IgD-negative memory B cell (primary cell): Measurements from ENCODE around the gene WWTR1. TPM values are rescaled to one million over a fixed set of nuclear protein-coding genes. Genes with fewer than 3 reads are reported as not detected.
A peak's percentile ranks its signal among the peaks of the same experiment; 100 is the strongest.

Source experiments
- H3K27ac Mint-ChIP-seq, 3 donors: one replicate each; pipeline ENCODE4 v1.8.0; 2020 to 2022; ENCODE audit warnings: mild to moderate bottlenecking in 3 of 3, mixed read lengths in 3 of 3, moderate library complexity in 1 of 3
- H3K27me3 Mint-ChIP-seq: one replicate; pipeline ENCODE4 v1.8.0; 2021; ENCODE audit warnings: mixed read lengths
- H3K36me3 Mint-ChIP-seq: one replicate; pipeline ENCODE4 v1.8.0; 2020; ENCODE audit warnings: mild to moderate bottlenecking, mixed read lengths
- H3K4me1 Mint-ChIP-seq, 3 donors: one replicate each; pipeline ENCODE4 v1.8.0; 2020 to 2022; ENCODE audit warnings: mixed read lengths in 3 of 3, mild to moderate bottlenecking in 1 of 3
- H3K4me3 Mint-ChIP-seq, 4 donors: one replicate each; pipeline ENCODE4 v1.8.0; 2020 to 2022; ENCODE audit warnings: mild to moderate bottlenecking in 4 of 4, mixed read lengths in 4 of 4, moderate library complexity in 3 of 4
- H3K9me3 Mint-ChIP-seq, 3 donors: one replicate each; pipeline ENCODE4 v1.8.0; 2020 to 2021; ENCODE audit warnings: mixed read lengths in 3 of 3, mild to moderate bottlenecking in 1 of 3
- polyA plus RNA-seq: library from polyadenylated mRNA; unstranded; fragments of 300-500 nt; fragmentation: Illumina TruSeq; gene quantifications from one replicate; pipeline ENCODE4 v1.2.3, GENCODE V29; 2021

WWTR1 gene
- polyA plus RNA-seq = 1.2 TPM

GRCh38 chr3:149657926-149658743 lies at the start of gene WWTR1:
TSS of gene WWTR1 (minus strand) at chr3:149658025. CDS start at chr3:149657306, 719 bp downstream.
- H3K4me3 Mint-ChIP-seq = peak within 1 kb of the TSS; percentile 71 to 97 (median 94)
- peaks cover 1% of the 10 kb centered on the region for H3K36me3 Mint-ChIP-seq
- peaks cover 10 to 15% (median 11%) of the 10 kb centered on the region in 3 donors for H3K4me1 Mint-ChIP-seq
- peaks cover 32% of the 10 kb centered on the region for H3K27me3 Mint-ChIP-seq
- peaks cover 0 to 3% (median 0%) of the 10 kb centered on the region in 3 donors for H3K9me3 Mint-ChIP-seq
- peak within 1 kb of the TSS in 2 of 3 donors; percentile 39 to 85 for H3K27ac Mint-ChIP-seq

- H3K4me1 Mint-ChIP-seq = peaks cover 2 to 3% (median 3%) of the 10 kb centered on the region in 3 donors
- no peaks in the 10 kb centered on the region for H3K27me3 Mint-ChIP-seq
- no peak overlapping the region for H3K4me3 Mint-ChIP-seq
- no peak overlapping the region for H3K27ac Mint-ChIP-seq
- H3K9me3 Mint-ChIP-seq = no peaks in the 10 kb centered on the region
- H3K36me3 Mint-ChIP-seq = no peaks in the 10 kb centered on the region
Observed at GRCh38 chr3:149706905-149707304, 49.1 kb upstream of the WWTR1 start.

- Mint-ChIP-seq H3K36me3 (no peaks in the 10 kb centered on the region), H3K9me3 (no peaks in the 10 kb centered on the region), H3K4me3 (no peak overlapping the region), H3K27me3 (no peaks in the 10 kb centered on the region), H3K27ac (no peak overlapping the region), H3K4me1 (peaks cover 9 to 11% (median 10%) of the 10 kb centered on the region in 3 donors)
Observed at GRCh38 chr3:149705416-149705815, 47.6 kb upstream of the WWTR1 start.

- H3K4me3 Mint-ChIP-seq = no peak overlapping the region
- peaks cover under 1% of the 10 kb centered on the region for H3K36me3 Mint-ChIP-seq
- no peaks in the 10 kb centered on the region for H3K27me3 Mint-ChIP-seq
- H3K27ac Mint-ChIP-seq = no peak overlapping the region
- peaks cover 9 to 11% (median 10%) of the 10 kb centered on the region in 3 donors for H3K4me1 Mint-ChIP-seq
- peaks cover 0 to 11% (median 6%) of the 10 kb centered on the region in 3 donors for H3K9me3 Mint-ChIP-seq
Observed at GRCh38 chr3:149703466-149703865, 45.6 kb upstream of the WWTR1 start.

GRCh38 chr3:149702691-149703441 lies 45.0 kb upstream of the WWTR1 start:
- no peak overlapping the region for H3K27ac Mint-ChIP-seq
- H3K9me3 Mint-ChIP-seq = peaks cover 0 to 16% (median 12%) of the 10 kb centered on the region in 3 donors
- no peaks in the 10 kb centered on the region for H3K27me3 Mint-ChIP-seq

GRCh38 chr3:149701977-149702350 lies 44.1 kb upstream of the WWTR1 start:
- H3K27ac Mint-ChIP-seq = peak overlapping the region in 1 of 3 donors; percentile 78
- H3K36me3 Mint-ChIP-seq = peaks cover 2% of the 10 kb centered on the region
- no peaks in the 10 kb centered on the region for H3K27me3 Mint-ChIP-seq
- H3K4me3 Mint-ChIP-seq = peak overlapping the region; percentile 3 to 76 (median 72)
- peaks cover 6 to 24% (median 19%) of the 10 kb centered on the region in 3 donors for H3K9me3 Mint-ChIP-seq
- peaks cover 9 to 11% (median 10%) of the 10 kb centered on the region in 3 donors for H3K4me1 Mint-ChIP-seq

More at GRCh38 chr3:149702691-149703441, 45.0 kb upstream of the WWTR1 start:
- peaks cover 9 to 11% (median 10%) of the 10 kb centered on the region in 3 donors for H3K4me1 Mint-ChIP-seq
- H3K36me3 Mint-ChIP-seq = peaks cover 2% of the 10 kb centered on the region
- H3K4me3 Mint-ChIP-seq = no peak overlapping the region

- no peaks in the 10 kb centered on the region for H3K27me3 Mint-ChIP-seq
- peaks cover 8 to 11% (median 9%) of the 10 kb centered on the region in 3 donors for H3K4me1 Mint-ChIP-seq
- peak overlapping the region; percentile 71 to 86 (median 74) for H3K4me3 Mint-ChIP-seq
- H3K9me3 Mint-ChIP-seq = peaks cover 6 to 24% (median 19%) of the 10 kb centered on the region in 3 donors
- peaks cover 2% of the 10 kb centered on the region for H3K36me3 Mint-ChIP-seq
- H3K27ac Mint-ChIP-seq = peak overlapping the region in 1 of 3 donors; percentile 78
Observed at GRCh38 chr3:149701206-149701976, 43.6 kb upstream of the WWTR1 start.

- Mint-ChIP-seq H3K36me3 (peaks cover 2% of the 10 kb centered on the region), H3K4me1 (no peaks in the 10 kb centered on the region), H3K9me3 (peaks cover 2 to 5% (median 3%) of the 10 kb centered on the region in 3 donors), H3K4me3 (no peak overlapping the region), H3K27me3 (peaks cover 3% of the 10 kb centered on the region), H3K27ac (no peak overlapping the region)
Observed at GRCh38 chr3:149688122-149688757, 30.4 kb upstream of the WWTR1 start.

- peaks cover 2 to 3% (median 3%) of the 10 kb centered on the region in 3 donors for H3K9me3 Mint-ChIP-seq
- no peak overlapping the region for H3K4me3 Mint-ChIP-seq
- peaks cover 3% of the 10 kb centered on the region for H3K27me3 Mint-ChIP-seq
- peaks cover 2% of the 10 kb centered on the region for H3K36me3 Mint-ChIP-seq
- H3K27ac Mint-ChIP-seq = no peak overlapping the region
- H3K4me1 Mint-ChIP-seq = no peaks in the 10 kb centered on the region
Observed at GRCh38 chr3:149686996-149687395, 29.2 kb upstream of the WWTR1 start.

GRCh38 chr3:149678351-149678950 lies 20.6 kb upstream of the WWTR1 start:
- Mint-ChIP-seq H3K27ac (no peak overlapping the region), H3K27me3 (peaks cover 7% of the 10 kb centered on the region), H3K4me1 (no peaks in the 10 kb centered on the region), H3K4me3 (no peak overlapping the region), H3K9me3 (no peaks in the 10 kb centered on the region), H3K36me3 (no peaks in the 10 kb centered on the region)

- no peak overlapping the region for H3K4me3 Mint-ChIP-seq
- H3K4me1 Mint-ChIP-seq = peaks cover 4 to 9% (median 6%) of the 10 kb centered on the region in 3 donors
- no peaks in the 10 kb centered on the region for H3K36me3 Mint-ChIP-seq
- peaks cover 2% of the 10 kb centered on the region for H3K27me3 Mint-ChIP-seq
- no peak overlapping the region for H3K27ac Mint-ChIP-seq
- H3K9me3 Mint-ChIP-seq = no peaks in the 10 kb centered on the region
Observed at GRCh38 chr3:149673393-149673792, 15.6 kb upstream of the WWTR1 start.

GRCh38 chr3:149670742-149671492 lies 13.1 kb upstream of the WWTR1 start:
- Mint-ChIP-seq H3K27me3 (peaks cover 2% of the 10 kb centered on the region), H3K36me3 (no peaks in the 10 kb centered on the region), H3K27ac (peak overlapping the region in 1 of 3 donors; percentile 40), H3K4me1 (peaks cover 4 to 9% (median 6%) of the 10 kb centered on the region in 3 donors), H3K9me3 (no peaks in the 10 kb centered on the region), H3K4me3 (peak overlapping the region in 1 of 4 donors; percentile 28)

GRCh38 chr3:149667576-149667975 lies 9.8 kb upstream of the WWTR1 start:
- H3K4me3 Mint-ChIP-seq = no peak overlapping the region
- peaks cover 6% of the 10 kb centered on the region for H3K27me3 Mint-ChIP-seq
- H3K9me3 Mint-ChIP-seq = peaks cover 0 to 1% (median 0%) of the 10 kb centered on the region in 3 donors
- no peak overlapping the region for H3K27ac Mint-ChIP-seq
- peaks cover 4 to 9% (median 6%) of the 10 kb centered on the region in 3 donors for H3K4me1 Mint-ChIP-seq
- peaks cover 2% of the 10 kb centered on the region for H3K36me3 Mint-ChIP-seq
